GM12878 (cell line): ENCODE results near the gene REEP6. TPM values are rescaled to one million over a fixed set of nuclear protein-coding genes. Genes with fewer than 3 reads are reported as not detected.

Source experiments
- ATF2 ChIP-seq: IDR thresholded peaks from 2 replicates; pipeline ENCODE4 v1.6.1; 2012; ENCODE audit warnings: low read length, inconsistent platforms
- BHLHE40 ChIP-seq, 2 experiments: fragments of 450-650 bp in 1 of 2; IDR thresholded peaks; 2 replicates each; pipeline ENCODE4 v1.6.1; 2011 to 2017; ENCODE audit warnings: low read depth in 2 of 2, borderline replicate concordance in 1 of 2, improper control_type of control experiment in 1 of 2, low read length in 1 of 2, mild to moderate bottlenecking in 1 of 2
- CHD4 ChIP-seq: fragments of 200-600 bp; sonication (generic); IDR thresholded peaks from 2 replicates; pipeline ENCODE4 v1.6.1; 2016; ENCODE audit warnings: mild to moderate bottlenecking
- CREB1 ChIP-seq: IDR thresholded peaks from 2 replicates; pipeline ENCODE4 v1.6.1; 2012; ENCODE audit warnings: low read depth, mild to moderate bottlenecking, inconsistent platforms
- DPF2 ChIP-seq: fragments of 450-650 bp; IDR thresholded peaks from 2 replicates; pipeline ENCODE4 v1.6.1; 2017; ENCODE audit warnings: mild to moderate bottlenecking
- EED ChIP-seq: sonication (generic); IDR thresholded peaks from 2 replicates; pipeline ENCODE4 v1.6.1; 2016; ENCODE audit warnings: antibody characterized with exemption, low read depth
- FOXM1 ChIP-seq: IDR thresholded peaks from 2 replicates; pipeline ENCODE4 v1.6.1; 2012; ENCODE audit warnings: low read depth, mild to moderate bottlenecking, inconsistent platforms, low read length, moderate library complexity
- HCFC1 ChIP-seq: fragments of 150-350 bp; IDR thresholded peaks from 2 replicates; pipeline ENCODE4 v1.6.1; 2014; ENCODE audit warnings: low read length
- KLF5 ChIP-seq: fragments of 450-650 bp; IDR thresholded peaks from 2 replicates; pipeline ENCODE4 v1.6.1; 2014; ENCODE audit warnings: mild to moderate bottlenecking; ENCODE audit not compliant: partially characterized antibody
- MAX ChIP-seq: IDR thresholded peaks from 2 replicates; pipeline ENCODE4 v1.6.1; 2012; ENCODE audit warnings: low read depth, low read length, improper control_type of control experiment
- NKRF ChIP-seq: fragments of 450-650 bp; conservative IDR thresholded peaks from 2 replicates; pipeline ENCODE4 v1.6.1; 2017; ENCODE audit warnings: mild to moderate bottlenecking, moderate library complexity
- PKNOX1 ChIP-seq: fragments of 450-650 bp; IDR thresholded peaks from 2 replicates; pipeline ENCODE4 v1.6.1; 2016; ENCODE audit warnings: mild to moderate bottlenecking
- POLR2AphosphoS2 ChIP-seq: IDR thresholded peaks from 2 replicates; pipeline ENCODE4 v1.6.1; 2011; ENCODE audit warnings: low read depth, mild to moderate bottlenecking, low read length, improper control_type of control experiment, moderate library complexity
- RAD51 ChIP-seq: fragments of 450-650 bp; IDR thresholded peaks from 2 replicates; pipeline ENCODE4 v1.6.1; 2016; ENCODE audit warnings: moderate library complexity, mild to moderate bottlenecking, inconsistent platforms
- RB1 ChIP-seq: fragments of 450-650 bp; formaldehyde crosslinking; IDR thresholded peaks from 2 replicates; pipeline ENCODE4 v1.6.1; 2017; ENCODE audit warnings: mild to moderate bottlenecking, borderline replicate concordance
- STAT3 ChIP-seq: IDR thresholded peaks from 2 replicates; pipeline ENCODE4 v1.6.1; 2011; ENCODE audit warnings: low read depth, low read length, improper control_type of control experiment
- TCF3 ChIP-seq: IDR thresholded peaks from 2 replicates; pipeline ENCODE4 v1.6.1; 2012; ENCODE audit warnings: low read depth, mild to moderate bottlenecking, low read length, borderline replicate concordance; ENCODE audit not compliant: insufficient read depth
- USF1 ChIP-seq: IDR thresholded peaks from 2 replicates; pipeline ENCODE4 v1.6.1; 2011; ENCODE audit warnings: borderline replicate concordance, low read depth, mild to moderate bottlenecking, moderate library complexity, mixed read lengths, low read length; ENCODE audit not compliant: insufficient read depth; ENCODE audit errors: extremely low read length
- YBX1 ChIP-seq: fragments of 450-650 bp; IDR thresholded peaks from 2 replicates; pipeline ENCODE4 v1.6.1; 2016; ENCODE audit warnings: antibody characterized with exemption
- ZBTB11 ChIP-seq: fragments of 450-650 bp; formaldehyde crosslinking; IDR thresholded peaks from 2 replicates; pipeline ENCODE4 v1.5.0; 2022; ENCODE audit warnings: mild to moderate bottlenecking, missing genetic modification characterization
- ZNF207 ChIP-seq: fragments of 450-650 bp; IDR thresholded peaks from 2 replicates; pipeline ENCODE4 v1.6.1; 2014; ENCODE audit warnings: antibody characterized with exemption, mild to moderate bottlenecking, borderline replicate concordance
- polyA plus RNA-seq, 11 experiments: library from polyadenylated mRNA; depleted of rRNA in 4 of 11; unstranded in 6 of 11; stranded (reverse) in 5 of 11; fragments of >200 nt; fragmentation: Nextera tagmentation in 4 of 11; fragmentation: Illumina TruSeq in 1 of 11; extraction: Ambion mirVana in 4 of 11; extraction: Trizol in 1 of 11; gene quantifications; 1 replicate in 1 of 11; 2 replicates in 10 of 11; pipeline versions ENCODE4 v1.2.1 to v1.2.3, GENCODE V29; 2011 to 2016; ENCODE audit warnings: inconsistent platforms in 2 of 11, missing spikeins in 2 of 11, low read depth in 1 of 11
- total RNA-seq, 4 experiments: library from RNA; depleted of rRNA in 3 of 4; stranded (reverse); fragments of >200 nt in 3 of 4; fragmentation: Illumina TruSeq in 1 of 4; extraction: Trizol in 1 of 4; gene quantifications; 2 replicates each; pipeline versions ENCODE4 v1.2.1 to v1.2.3, GENCODE V29; 2013 to 2021

The REEP6 gene
- total and polyA plus RNA-seq, 10 of the 15 experiments (the other 5 are each of a cell fraction or from before 2014, with no cell fraction given), result 0.06 to 1.1 (median 0.39) TPM; not detected in 2

GRCh38 chr19:1478934-1479707, 11.9 kb upstream of the REEP6 start, which contains the start of gene C19orf25 (continued):
- TF ChIP-seq ZBTB11 (CRISPR knock-in tag), result no peak; the same call in none of the 2 replicates
- no peak for TF ChIP-seq EED
- TF ChIP-seq STAT3, result no peak
- TF ChIP-seq DPF2, result peak; percentile 84
- peak; percentile 85; the same call in 1 of the 2 replicates for TF ChIP-seq POLR2AphosphoS2
- TF ChIP-seq CREB1, result peak; percentile 68
- no peak for TF ChIP-seq YBX1
- peak; percentile 98 for TF ChIP-seq PKNOX1
- TF ChIP-seq RB1, result peak; percentile 77
- TF ChIP-seq KLF5, result peak; percentile 86
- TF ChIP-seq USF1, result peak; percentile 91
- 0 out of 2 replicates have a peak, but pooled peaks have one; percentile 17 for TF ChIP-seq TCF3
- peak; percentile 50 for TF ChIP-seq MAX
- TF ChIP-seq FOXM1, result no peak
- peak; percentile 98 for TF ChIP-seq ZNF207
- peak; percentile 90 for TF ChIP-seq NKRF
- TF ChIP-seq HCFC1, result peak; percentile 32
- TF ChIP-seq ATF2, result no peak
- TF ChIP-seq RAD51, result peak; percentile 97
- TF ChIP-seq CHD4, result no peak
- TF ChIP-seq BHLHE40 (IDR thresholded peaks at IDR 0.05; ENCODE audit: borderline replicate concordance in 1 of 2, low read depth in 2 of 2, low read length in 1 of 2), result peak in 1 of 2 experiments; percentile 88; a peak in 3 of 4 replicates
